ENCODE results near the gene LRRC8D. TPM values are rescaled to one million over a fixed set of nuclear protein-coding genes. Genes with fewer than 3 reads are reported as not detected.

The LRRC8D gene
- total and polyA plus RNA-seq, 9 of the 15 experiments (the other 6 are each of a cell fraction or from before 2014, with no cell fraction given) = 3.4 to 53.9 (median 15.9) TPM

DNA sequence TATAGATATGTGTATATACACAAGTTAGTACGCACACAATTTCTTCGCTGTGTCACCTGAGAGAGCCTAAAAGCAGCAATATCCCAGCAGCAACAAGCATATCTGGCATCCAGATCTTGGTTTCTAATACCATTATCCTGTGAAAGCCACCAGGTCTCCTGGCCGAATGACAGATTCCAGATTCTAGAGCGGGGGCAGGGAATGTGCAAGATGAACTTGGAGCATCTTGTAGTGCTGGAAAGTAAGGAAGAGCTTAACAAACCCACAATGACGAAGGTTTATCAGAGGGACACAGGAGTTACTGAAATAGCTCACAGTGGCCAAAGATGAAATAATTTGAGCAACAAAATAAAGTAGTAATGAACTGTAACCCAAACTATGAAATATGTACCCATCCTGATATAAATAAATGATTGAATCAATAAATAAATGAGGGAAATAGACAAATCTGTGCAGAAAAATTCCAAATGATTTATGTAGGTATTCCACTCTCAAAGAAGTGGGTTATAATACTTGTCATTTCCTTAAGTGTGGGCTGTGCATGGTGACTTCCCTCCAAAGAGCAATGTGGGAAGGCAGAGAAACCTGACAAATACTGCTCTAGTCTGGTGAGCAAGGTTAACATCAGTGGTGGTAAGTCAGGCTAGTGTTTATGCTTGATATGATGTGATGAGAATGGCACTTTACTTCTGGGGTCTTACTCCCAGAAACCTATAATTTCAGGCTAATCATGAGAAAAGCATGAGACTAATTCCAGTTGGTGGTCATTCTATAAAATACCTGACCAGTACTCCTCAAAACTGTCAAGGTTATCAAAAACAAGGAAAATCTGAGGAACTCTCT, 67.9 kb downstream of the LRRC8D start (continued):
- TF ChIP-seq ATF7 (IDR thresholded peaks at IDR 0.05) = no peak
- TF ChIP-seq NCOA1 (IDR thresholded peaks at IDR 0.05; ENCODE audit: low read depth) = 0 out of 2 replicates have a peak, but pooled peaks have one; percentile 19
- peak; percentile 58; the same call in 1 of the 2 replicates for TF ChIP-seq MEF2D (tag; conservative IDR thresholded peaks at IDR 0.05; ENCODE audit: low read depth)
- TF ChIP-seq, protein P1, sequence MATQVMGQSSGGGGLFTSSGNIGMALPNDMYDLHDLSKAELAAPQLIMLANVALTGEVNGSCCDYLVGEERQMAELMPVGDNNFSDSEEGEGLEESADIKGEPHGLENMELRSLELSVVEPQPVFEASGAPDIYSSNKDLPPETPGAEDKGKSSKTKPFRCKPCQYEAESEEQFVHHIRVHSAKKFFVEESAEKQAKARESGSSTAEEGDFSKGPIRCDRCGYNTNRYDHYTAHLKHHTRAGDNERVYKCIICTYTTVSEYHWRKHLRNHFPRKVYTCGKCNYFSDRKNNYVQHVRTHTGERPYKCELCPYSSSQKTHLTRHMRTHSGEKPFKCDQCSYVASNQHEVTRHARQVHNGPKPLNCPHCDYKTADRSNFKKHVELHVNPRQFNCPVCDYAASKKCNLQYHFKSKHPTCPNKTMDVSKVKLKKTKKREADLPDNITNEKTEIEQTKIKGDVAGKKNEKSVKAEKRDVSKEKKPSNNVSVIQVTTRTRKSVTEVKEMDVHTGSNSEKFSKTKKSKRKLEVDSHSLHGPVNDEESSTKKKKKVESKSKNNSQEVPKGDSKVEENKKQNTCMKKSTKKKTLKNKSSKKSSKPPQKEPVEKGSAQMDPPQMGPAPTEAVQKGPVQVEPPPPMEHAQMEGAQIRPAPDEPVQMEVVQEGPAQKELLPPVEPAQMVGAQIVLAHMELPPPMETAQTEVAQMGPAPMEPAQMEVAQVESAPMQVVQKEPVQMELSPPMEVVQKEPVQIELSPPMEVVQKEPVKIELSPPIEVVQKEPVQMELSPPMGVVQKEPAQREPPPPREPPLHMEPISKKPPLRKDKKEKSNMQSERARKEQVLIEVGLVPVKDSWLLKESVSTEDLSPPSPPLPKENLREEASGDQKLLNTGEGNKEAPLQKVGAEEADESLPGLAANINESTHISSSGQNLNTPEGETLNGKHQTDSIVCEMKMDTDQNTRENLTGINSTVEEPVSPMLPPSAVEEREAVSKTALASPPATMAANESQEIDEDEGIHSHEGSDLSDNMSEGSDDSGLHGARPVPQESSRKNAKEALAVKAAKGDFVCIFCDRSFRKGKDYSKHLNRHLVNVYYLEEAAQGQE (IDR thresholded peaks at IDR 0.05; ENCODE audit: borderline replicate concordance) = no peak
- TF ChIP-seq, protein P1 (CRISPR knock-in tag; IDR thresholded peaks at IDR 0.05; ENCODE audit: low read depth) = no peak
- TF ChIP-seq, protein P2, sequence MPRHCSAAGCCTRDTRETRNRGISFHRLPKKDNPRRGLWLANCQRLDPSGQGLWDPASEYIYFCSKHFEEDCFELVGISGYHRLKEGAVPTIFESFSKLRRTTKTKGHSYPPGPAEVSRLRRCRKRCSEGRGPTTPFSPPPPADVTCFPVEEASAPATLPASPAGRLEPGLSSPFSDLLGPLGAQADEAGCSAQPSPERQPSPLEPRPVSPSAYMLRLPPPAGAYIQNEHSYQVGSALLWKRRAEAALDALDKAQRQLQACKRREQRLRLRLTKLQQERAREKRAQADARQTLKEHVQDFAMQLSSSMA (CRISPR knock-in tag; IDR thresholded peaks at IDR 0.05) = no peak
- peak; percentile 27; the same call in 1 of the 2 replicates for TF ChIP-seq SMARCC2 (IDR thresholded peaks at IDR 0.05; ENCODE audit: low read depth)
- TF ChIP-seq JUND (IDR thresholded peaks at IDR 0.05; ENCODE audit: borderline replicate concordance, low read depth, low read length) = no peak
- 0 out of 3 replicates have a peak, but pooled peaks have one; percentile 44 for TF ChIP-seq JUND (tag; IDR thresholded peaks at IDR 0.05; ENCODE audit: borderline replicate concordance, low read depth, low read length)
- no peak for TF ChIP-seq MED1 (CRISPR knock-in tag; IDR thresholded peaks at IDR 0.05; ENCODE audit: borderline replicate concordance)
- TF ChIP-seq CTBP1 (IDR thresholded peaks at IDR 0.05; ENCODE audit: borderline replicate concordance) = peak; percentile 77
- no peak for TF ChIP-seq MAZ (CRISPR knock-in tag; conservative IDR thresholded peaks at IDR 0.05 in 1 of 2, IDR thresholded peaks at IDR 0.05 in 1 of 2)
- TF ChIP-seq DACH1 (IDR thresholded peaks at IDR 0.05; ENCODE audit: partially characterized antibody) = peak; percentile 30
